Endometrial microvascular endothelial cells (primary cell): ENCODE measurements around the gene SDK1. TPM values are rescaled to one million over a fixed set of nuclear protein-coding genes. Genes with fewer than 3 reads are reported as not detected.

ENCODE experiments used
- in situ Hi-C: cut with HindIII; loops from 2 replicates; pipeline ENCODE4 v1.10.0; 2017; ENCODE audit warnings: low sequenced_read_pairs, low pct_unique_long_range_greater_than_20kb; ENCODE audit errors: inconsistent ontology term
- total RNA-seq: library from RNA; depleted of rRNA; stranded (reverse); fragments of >200 nt; gene quantifications from one replicate; pipeline ENCODE4 v1.2.3, GENCODE V29; 2015; ENCODE audit errors: inconsistent ontology term

Gene SDK1
- total RNA-seq, 1 donor from 2014 or later = 1.6 TPM

- in situ Hi-C loops = no loop called here
These were observed 185.8 kb downstream of the SDK1 start for GRCh38 chr7:3486841-3487240.

GRCh38 chr7:3488829-3489228 lies 187.8 kb downstream of the SDK1 start:
- in situ Hi-C loops = no loop called here

DNA sequence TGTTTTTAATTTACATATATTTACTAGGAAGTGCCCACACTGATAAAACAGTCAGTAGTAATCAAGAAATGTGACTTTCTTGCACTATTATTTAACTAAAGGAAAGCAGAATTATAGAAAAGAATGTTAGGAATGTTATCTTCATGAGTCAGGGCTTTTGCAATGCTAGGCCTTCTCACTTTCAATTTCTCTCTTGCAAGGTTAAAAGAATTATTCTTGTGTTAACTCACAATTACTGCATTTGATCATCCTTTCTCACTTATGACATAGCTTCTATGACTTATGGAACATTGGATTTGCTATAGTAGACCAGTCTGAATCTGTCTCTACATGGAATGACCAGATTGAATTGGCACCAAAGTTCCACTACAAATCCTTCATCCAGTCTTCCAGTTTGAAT lies 192.4 kb downstream of the SDK1 start:
- in situ Hi-C loops = no loop called here

- in situ Hi-C loops = no loop called here
These were observed 193.9 kb downstream of the SDK1 start for GRCh38 chr7:3494947-3495346.

DNA sequence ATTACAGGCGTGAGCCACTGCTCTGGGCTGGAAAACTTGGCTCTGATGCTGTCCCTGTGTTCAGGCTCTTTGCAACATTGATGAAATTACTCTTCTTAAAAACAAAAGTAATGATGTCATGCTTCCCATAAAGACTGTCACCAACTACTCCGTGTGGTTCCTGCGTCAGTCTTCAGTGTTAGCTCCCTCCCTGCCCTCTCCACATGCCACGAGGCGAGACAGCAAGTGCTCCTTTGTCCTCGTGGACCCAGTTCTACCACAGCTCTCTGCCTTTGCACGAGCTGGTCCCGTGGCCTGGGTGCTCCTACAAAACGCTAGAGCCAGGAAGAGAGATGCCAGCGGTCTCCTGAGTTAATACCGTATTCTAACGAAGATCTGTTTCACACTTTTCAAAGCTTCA lies 194.5 kb downstream of the SDK1 start:
- in situ Hi-C loops = no loop called here

DNA sequence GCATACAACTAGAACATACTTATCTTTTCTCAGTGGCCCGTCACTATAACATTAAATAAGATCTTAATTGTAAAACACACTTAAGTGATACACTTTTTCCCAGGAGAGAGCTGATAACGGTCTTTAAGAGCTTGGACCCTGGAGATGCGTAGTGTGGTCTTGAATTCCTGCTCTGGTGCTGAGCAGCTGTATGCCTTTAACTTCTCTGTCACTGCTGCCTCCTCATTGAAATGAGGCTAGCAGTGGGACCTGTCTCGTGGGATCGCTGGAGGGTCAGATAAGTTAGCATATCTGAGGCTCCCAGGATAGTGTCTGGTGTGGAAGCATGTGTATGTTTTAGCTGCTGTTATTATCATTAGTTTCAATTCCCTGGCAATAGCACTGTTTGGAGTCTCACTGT lies 194.9 kb downstream of the SDK1 start:
- in situ Hi-C loops = no loop called here

DNA sequence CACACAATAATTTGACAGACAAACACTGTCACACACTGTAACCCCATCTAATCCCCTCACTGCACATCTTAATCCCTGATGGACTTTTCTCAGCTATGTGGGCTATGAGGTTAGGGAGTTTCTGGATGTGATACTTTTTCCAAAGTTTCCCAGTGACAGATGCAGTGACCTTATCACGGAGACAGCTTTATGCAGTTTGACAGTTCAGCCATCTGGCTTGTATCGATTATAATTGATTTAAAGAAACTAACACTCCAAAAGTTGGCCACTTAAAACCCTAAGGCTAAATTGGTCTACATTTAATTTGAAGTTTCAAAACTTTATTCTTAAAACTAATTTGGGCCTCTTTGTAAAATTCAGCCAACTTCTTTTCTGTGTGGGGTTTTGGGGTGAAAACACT lies 196.7 kb downstream of the SDK1 start:
- in situ Hi-C loops = no loop called here

DNA sequence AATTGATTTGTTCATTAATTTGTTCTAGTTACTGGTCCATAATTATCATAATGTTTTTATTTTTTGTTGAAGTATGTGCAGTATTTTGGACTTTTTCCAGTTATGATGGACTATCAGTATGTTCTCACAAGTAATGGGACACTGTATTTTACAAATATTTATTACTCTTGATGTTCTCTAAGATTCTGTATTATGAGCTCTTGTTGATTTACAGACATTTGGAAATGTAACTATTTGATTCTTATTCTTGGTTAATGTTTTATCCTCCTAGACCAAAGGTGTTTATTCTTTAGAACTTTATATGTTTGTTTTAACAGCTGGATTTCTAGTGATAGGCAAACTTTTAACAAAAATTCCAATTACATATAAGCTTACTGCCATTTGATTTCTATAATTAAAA lies 200.6 kb downstream of the SDK1 start:
- in situ Hi-C loops = no loop called here

GRCh38 chr7:3504384-3504783 lies 203.3 kb downstream of the SDK1 start:
- in situ Hi-C loops = no loop called here

DNA sequence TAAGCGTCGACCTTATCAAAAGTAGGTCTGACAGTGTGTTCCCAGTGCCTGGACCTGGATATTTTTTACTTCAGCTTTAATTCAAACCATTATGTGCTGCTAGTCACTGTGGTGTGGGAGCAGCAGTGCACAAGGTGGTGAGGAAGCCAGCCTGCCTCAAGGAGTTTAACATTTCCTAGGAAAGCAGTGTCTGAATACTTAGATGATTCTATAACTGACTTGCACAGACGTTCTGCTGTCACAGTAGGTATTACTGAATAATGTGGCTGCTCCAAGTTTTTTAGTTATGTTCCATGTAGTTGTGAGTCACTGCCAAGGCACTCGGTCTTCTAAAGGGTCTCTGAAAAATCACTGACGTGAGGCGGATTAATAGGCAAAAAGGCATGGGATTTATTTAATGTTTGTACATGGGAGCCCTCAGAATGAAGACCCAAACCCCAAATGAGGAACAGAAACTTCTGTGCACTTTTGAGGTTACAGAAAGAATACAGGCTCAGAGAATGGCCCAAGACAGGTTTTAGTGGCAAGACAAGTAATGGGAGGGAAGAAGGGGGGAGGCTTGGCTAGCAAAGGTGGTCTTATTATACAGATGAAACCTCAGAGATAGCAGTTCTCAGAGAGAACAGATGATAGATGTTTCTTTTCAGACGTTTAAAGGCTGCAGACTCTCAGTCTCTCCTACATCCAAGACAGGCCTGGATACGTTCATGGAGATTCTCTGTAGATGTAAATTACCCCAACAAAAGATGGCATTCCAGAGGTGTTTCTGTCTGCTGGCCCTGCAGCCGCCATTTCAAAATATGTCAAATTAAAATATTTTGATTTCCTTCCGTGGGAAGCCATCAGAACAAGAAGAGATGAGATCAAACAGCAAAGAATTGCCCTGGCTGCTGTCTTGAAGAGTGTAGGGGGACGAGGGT lies 209.3 kb downstream of the SDK1 start:
- in situ Hi-C loops = no loop called here

DNA sequence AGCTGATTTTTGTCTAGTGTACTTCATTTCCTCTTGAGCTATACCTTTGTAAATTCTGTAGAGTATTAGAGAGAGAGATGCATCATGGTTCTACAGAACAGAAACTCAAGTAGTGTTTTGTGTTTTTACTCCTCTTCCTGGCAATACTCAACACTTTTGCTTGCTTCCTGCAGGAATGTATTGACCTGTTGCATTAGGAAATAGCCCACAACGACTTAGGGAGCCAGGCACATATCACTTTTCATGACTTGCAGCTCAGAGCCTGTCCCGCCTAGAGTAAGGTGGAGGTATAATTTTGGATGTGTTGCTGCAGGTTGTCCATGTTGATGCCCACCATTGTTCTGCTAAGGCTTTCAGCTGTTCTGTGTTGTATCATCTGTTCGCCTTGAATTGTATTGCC lies 216.3 kb downstream of the SDK1 start:
- in situ Hi-C loops = no loop called here

DNA sequence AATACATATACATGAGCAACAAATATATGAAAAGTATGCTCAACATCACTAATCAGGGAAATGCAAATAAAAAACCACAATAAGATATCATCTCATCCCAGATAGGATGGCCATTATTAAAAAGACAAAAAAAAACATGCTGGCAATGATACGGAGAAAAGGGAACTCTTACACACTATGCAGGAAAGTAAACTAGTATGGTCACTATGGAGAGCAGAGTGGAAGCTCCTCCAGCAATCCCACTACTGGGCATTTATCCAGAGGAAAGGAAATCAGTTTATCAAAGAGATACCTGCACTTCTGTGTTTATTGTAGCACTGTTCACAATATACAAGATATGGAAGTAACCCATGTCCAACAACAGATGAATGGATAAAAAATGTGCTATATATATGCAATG lies 217.5 kb downstream of the SDK1 start:
- in situ Hi-C loops = no loop called here

DNA sequence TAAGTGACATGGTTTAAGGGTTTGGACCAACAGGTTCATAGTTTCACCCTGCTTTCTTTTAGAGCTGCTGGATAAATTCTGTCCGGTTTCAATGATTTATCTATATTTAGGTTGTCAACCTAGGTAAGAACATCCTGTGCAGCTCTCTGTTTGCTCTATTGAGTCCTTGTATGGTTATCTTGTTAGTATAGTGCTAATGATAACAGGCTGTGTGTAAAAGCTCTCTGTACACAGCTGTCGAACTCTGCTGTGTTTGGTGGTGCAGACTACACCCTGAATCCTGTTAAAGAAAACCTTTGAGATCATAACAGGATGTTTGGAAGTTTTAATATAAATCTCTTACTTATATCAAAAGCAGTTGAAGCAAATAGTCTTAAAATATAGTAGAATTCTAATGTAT lies 219.2 kb downstream of the SDK1 start:
- in situ Hi-C loops = no loop called here

DNA sequence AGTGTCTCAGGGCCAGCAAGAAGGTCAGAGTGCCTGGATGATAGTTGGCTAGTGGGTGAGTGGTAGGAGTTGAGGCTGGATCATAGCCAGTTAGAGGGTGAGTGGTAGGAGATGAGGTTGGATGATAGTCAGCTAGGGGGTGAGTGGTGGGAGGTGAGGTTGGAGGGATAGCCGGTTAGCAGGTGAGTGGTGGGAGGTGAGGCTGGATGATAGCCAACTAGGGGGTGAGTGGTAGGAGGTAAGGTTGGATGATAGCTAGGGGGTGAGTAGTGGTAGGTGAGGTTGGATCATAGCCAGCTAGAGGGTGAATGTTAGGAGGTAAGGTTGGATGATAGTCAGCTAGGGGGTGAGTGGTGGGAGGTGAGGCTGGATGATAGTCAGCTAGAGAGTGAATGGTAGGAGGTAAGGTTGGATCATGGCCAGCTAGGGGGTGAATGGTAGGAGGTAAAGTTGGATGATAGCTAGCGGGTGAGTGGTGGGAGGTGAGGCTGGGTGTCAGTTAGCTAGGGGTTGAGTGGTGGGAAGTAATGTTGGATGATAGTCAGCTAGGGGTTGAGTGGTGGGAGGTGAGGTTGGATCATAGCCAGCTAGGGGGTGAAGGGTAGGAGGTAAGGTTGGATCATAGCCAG lies 226.6 kb downstream of the SDK1 start:
- in situ Hi-C loops = no loop called here

DNA sequence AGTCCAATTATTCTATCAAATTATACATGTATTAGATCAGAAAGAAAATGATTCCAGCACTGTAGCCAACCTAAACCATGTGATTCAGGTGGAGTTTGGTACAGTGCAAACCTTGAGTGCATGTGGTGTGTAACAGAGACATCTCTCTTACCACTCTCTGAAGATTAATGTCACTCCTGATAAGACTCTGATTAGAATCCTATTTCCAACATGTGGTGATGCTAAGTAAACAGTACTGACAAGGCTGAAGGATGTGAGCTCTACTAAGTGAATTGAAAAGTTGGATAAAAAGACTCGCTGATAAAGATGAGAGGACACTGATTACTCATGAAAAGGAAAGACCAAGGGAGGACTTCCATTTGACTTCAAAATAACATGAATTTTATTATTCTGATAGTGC lies 232.0 kb downstream of the SDK1 start:
- in situ Hi-C loops = no loop called here

- in situ Hi-C loops = no loop called here
These were observed 236.3 kb downstream of the SDK1 start for GRCh38 chr7:3537210-3537875.

DNA sequence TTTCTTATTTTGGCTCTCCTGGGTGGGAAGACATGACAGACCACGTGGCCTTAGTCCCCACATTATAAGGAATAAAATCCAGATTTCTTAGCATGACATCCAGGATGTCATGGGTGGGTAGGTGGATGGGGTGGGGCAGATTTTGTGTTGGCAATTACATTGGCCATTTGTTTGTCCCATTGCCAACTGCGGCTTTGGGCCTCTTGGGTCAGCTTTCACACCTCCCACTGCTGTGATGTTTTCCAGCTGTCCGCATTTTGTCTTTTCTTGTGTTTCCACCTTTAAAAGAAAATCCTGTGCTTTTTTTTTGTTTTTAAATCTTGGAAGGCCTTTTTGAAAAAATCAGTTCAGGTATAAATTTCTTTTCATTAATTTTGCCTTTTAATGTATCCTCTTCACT lies 237.0 kb downstream of the SDK1 start:
- in situ Hi-C loops = no loop called here

GRCh38 chr7:3540456-3541220 lies 239.6 kb downstream of the SDK1 start:
- in situ Hi-C loops = no loop called here

DNA sequence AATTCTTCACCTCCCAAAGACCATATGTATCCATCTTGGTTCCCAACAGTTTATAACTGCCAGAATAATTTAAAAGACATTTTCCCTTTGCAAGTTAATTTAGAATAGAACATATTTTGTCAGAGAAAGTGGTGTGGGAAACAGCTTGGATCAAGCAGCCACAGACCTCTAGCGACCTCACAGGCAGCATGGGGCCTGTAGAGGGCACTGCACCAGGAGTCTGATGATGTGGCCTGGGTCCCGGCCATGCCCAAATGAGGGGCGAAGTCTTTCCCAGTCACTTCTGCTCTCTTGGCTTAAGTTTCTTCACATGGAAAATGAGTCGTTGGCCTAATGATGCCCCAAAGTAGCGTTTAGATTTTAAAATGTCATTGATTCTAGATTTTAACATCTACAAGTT lies 243.2 kb downstream of the SDK1 start:
- in situ Hi-C loops = no loop called here
